ENCODE results near the gene ZSWIM1. TPM values are rescaled to one million over a fixed set of nuclear protein-coding genes. Genes with fewer than 3 reads are reported as not detected.

Gene ZSWIM1
- total and polyA plus RNA-seq, 7 donors = 3.6 to 9.4 (median 6.5) TPM

GRCh38 chr20:45919542-45920399 is 38.7 kb downstream of the ZSWIM1 start:
- 57 to 66% methylated on average over 11 of the region's 11 CpGs for WGBS, 2 donors
- DNase-seq = peak; percentile 88
- no peak for TF ChIP-seq POLR2AphosphoS5 (IDR thresholded peaks at IDR 0.05)
- Histone ChIP-seq H3K4me3 (no peak overlapping the region), H3K9me3 (no peaks in the 10 kb centered on the region), H3K4me1 (peaks cover 0 to 32% (median 21%) of the 10 kb centered on the region in 4 donors), H3K27ac (peak overlapping the region; percentile 54 to 65 (median 56)), H3K36me3 (no peaks in the 10 kb centered on the region), H3K27me3 (no peaks in the 10 kb centered on the region)
- intact Hi-C loops (cut with DNase I) = no loop called here

GRCh38 chr20:45920462-45921336 is 39.7 kb downstream of the ZSWIM1 start:
- Histone ChIP-seq H3K27ac (peak overlapping the region; percentile 54 to 65 (median 56)), H3K4me3 (no peak overlapping the region), H3K9me3 (no peaks in the 10 kb centered on the region), H3K4me1 (peaks cover 0 to 35% (median 26%) of the 10 kb centered on the region in 4 donors), H3K36me3 (no peaks in the 10 kb centered on the region), H3K27me3 (no peaks in the 10 kb centered on the region)
- TF ChIP-seq POLR2A (IDR thresholded peaks at IDR 0.05) (no peak), POLR2AphosphoS5 (IDR thresholded peaks at IDR 0.05) (no peak), EP300 (IDR thresholded peaks at IDR 0.05) (no peak)
- TF ChIP-seq, protein P1, sequence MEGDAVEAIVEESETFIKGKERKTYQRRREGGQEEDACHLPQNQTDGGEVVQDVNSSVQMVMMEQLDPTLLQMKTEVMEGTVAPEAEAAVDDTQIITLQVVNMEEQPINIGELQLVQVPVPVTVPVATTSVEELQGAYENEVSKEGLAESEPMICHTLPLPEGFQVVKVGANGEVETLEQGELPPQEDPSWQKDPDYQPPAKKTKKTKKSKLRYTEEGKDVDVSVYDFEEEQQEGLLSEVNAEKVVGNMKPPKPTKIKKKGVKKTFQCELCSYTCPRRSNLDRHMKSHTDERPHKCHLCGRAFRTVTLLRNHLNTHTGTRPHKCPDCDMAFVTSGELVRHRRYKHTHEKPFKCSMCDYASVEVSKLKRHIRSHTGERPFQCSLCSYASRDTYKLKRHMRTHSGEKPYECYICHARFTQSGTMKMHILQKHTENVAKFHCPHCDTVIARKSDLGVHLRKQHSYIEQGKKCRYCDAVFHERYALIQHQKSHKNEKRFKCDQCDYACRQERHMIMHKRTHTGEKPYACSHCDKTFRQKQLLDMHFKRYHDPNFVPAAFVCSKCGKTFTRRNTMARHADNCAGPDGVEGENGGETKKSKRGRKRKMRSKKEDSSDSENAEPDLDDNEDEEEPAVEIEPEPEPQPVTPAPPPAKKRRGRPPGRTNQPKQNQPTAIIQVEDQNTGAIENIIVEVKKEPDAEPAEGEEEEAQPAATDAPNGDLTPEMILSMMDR (IDR thresholded peaks at IDR 0.05) = no peak
- 76 to 79% methylated on average over 9 of the region's 9 CpGs for WGBS, 2 donors
- DNase-seq = no peak
- intact Hi-C loops (cut with DNase I) = no loop called here

DNA sequence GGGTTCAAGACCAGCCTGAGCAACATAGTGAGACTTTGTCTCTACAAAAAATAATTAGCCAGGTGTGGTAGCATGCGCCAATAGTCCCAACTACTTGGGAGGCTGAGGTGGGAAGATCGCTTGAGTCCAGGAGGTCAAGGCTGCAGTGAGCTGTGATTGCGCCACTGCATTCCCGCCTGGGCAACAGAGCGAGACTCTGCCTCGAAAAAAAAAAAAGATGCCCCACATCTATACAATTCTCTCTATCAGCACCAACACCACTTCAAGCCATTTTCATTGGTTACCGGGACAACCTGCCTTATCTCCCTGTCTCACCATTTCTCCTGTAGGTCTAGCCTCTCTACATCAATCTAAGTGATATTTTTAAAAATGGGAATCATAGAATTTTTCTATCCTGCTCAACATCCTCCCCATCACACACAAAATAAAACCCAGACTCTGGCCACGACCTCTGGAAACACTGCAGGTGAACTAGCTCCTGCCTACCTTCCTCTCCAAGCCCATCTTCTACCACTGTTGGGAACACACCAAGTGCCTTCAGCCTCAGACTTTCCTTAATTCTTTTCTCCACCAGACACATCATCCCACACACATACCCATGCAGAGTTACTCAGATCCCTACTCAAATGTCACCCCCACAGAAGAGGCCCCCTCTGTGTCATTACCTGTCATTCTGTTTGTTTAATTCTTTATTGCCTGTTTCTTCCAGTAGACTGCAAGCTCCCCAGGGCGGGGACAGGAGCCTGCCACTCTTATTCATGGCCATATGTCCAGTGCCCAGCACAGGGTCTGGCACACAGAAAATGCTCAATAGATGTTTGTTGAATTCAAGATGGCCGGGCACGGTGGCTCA is 40.5 kb downstream of the ZSWIM1 start:
- no peaks in the 10 kb centered on the region for H3K27me3 ChIP-seq

DNA sequence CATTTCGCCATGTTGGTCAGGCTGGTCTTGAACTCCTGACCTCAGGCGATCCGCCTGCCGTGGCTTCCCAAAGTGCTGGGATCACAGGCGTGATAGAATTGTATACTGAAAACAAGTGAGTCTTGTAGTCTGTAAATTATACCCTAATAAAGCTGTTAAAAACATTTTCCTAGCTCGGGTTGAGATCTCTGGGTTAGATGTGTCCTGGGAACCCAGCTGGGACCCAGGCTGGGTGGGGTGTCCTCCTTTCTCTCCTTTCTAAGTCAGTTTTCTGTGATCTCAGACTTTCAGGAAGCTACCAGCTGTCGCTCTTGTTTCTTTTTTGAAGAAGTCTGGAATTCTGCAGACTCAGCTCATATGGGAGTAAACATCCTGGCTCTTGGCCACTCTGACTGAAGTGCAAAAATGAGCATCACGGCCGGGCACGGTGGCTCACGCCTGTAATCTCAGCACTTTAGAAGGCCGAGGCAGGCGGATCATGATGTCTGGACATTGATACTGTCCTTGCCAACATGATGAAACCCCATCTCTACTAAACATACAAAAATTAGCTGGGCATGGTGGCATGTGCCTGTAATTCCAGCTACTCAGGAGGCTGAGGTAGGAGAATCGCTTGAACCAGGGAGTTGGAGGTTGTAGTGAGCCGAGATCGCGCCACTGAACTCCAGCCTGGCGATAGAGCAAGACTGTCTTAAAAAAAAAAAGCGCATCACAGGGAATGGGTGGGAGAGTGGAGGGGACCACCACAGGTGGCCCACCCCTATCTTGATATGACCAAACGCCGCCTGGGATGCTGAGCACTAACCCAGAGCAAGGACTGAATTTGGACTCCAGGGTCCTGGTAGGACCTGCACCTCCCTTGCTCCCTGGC is 43.6 kb downstream of the ZSWIM1 start:
- peak; percentile 80 for DNase-seq
- no peaks in the 10 kb centered on the region for H3K9me3 ChIP-seq
- H3K27ac ChIP-seq = peak overlapping the region; percentile 43 to 71 (median 58)
- no peak overlapping the region for H3K4me3 ChIP-seq
- no peaks in the 10 kb centered on the region for H3K36me3 ChIP-seq
- TF ChIP-seq POLR2AphosphoS5 (IDR thresholded peaks at IDR 0.05) (peak in 1 of 4 donors; percentile 25), POLR2A (IDR thresholded peaks at IDR 0.05) (no peak), EP300 (IDR thresholded peaks at IDR 0.05) (no peak)
- TF ChIP-seq, protein P1 (IDR thresholded peaks at IDR 0.05) = no peak
- intact Hi-C loops (cut with DNase I) = no loop called here
- WGBS, 2 donors = 47 to 59% methylated on average over 21 of the region's 21 CpGs
- no peaks in the 10 kb centered on the region for H3K27me3 ChIP-seq
- peaks cover 0 to 23% (median 21%) of the 10 kb centered on the region in 4 donors for H3K4me1 ChIP-seq

More for the DNA sequence above, 40.5 kb downstream of the ZSWIM1 start:
- Histone ChIP-seq H3K36me3 (no peaks in the 10 kb centered on the region), H3K4me3 (no peak overlapping the region), H3K4me1 (peaks cover 0 to 35% (median 26%) of the 10 kb centered on the region in 4 donors), H3K9me3 (no peaks in the 10 kb centered on the region), H3K27ac (no peak overlapping the region)
- intact Hi-C loops (cut with DNase I) = no loop called here
- WGBS, 2 donors = 68 to 85% methylated on average over 11 of the region's 11 CpGs
- no peak for TF ChIP-seq POLR2A (IDR thresholded peaks at IDR 0.05)
- TF ChIP-seq POLR2AphosphoS5 (IDR thresholded peaks at IDR 0.05) = no peak
- TF ChIP-seq EP300 (IDR thresholded peaks at IDR 0.05) = no peak
- TF ChIP-seq, protein P1 (IDR thresholded peaks at IDR 0.05) = no peak
- DNase-seq = no peak

Measured in sigmoid colon (tissue), 7 donors.